ENCODE data around the gene WASF2.

GRCh38 chr1:27365372-27366112 lies 124.4 kb downstream of the WASF2 start:
- TF ChIP-seq, protein P1, sequence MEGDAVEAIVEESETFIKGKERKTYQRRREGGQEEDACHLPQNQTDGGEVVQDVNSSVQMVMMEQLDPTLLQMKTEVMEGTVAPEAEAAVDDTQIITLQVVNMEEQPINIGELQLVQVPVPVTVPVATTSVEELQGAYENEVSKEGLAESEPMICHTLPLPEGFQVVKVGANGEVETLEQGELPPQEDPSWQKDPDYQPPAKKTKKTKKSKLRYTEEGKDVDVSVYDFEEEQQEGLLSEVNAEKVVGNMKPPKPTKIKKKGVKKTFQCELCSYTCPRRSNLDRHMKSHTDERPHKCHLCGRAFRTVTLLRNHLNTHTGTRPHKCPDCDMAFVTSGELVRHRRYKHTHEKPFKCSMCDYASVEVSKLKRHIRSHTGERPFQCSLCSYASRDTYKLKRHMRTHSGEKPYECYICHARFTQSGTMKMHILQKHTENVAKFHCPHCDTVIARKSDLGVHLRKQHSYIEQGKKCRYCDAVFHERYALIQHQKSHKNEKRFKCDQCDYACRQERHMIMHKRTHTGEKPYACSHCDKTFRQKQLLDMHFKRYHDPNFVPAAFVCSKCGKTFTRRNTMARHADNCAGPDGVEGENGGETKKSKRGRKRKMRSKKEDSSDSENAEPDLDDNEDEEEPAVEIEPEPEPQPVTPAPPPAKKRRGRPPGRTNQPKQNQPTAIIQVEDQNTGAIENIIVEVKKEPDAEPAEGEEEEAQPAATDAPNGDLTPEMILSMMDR (IDR thresholded peaks at IDR 0.05) = no peak
- TF ChIP-seq POLR2A (IDR thresholded peaks at IDR 0.05) = peak in 2 of 3 donors; percentile 68 to 69

Data from body of pancreas (tissue), 4 donors.